HG03064 (cell line): ENCODE results near the gene PXYLP1.

Experiments
- ATAC-seq: cut with Tn5 transposase; IDR thresholded peaks from one replicate; pipeline ENCODE4 v1.9.1; 2021; ENCODE audit warnings: low read depth; ENCODE audit not compliant: unreplicated experiment

The PXYLP1 gene

DNA sequence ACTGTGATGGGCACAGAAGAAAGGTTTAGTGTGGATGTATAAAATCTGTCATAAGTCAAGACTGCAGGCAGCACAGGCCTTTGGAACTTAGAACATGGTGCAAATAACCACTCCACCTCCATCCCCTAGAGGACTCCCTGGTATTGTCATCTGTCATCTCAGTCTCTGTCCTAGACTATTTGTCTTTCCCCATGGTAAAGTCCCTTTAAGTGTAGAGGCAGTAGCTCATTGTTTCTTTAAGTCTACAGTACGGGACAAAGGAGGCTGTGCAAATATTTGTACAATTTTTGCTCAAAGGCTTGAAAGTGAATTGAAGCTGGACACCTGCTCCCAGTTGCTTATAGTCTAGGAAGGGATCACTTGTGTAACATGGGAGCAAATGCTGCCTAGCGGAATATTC lies 3.2 kb upstream of the PXYLP1 start:
- ATAC-seq = no peak

DNA sequence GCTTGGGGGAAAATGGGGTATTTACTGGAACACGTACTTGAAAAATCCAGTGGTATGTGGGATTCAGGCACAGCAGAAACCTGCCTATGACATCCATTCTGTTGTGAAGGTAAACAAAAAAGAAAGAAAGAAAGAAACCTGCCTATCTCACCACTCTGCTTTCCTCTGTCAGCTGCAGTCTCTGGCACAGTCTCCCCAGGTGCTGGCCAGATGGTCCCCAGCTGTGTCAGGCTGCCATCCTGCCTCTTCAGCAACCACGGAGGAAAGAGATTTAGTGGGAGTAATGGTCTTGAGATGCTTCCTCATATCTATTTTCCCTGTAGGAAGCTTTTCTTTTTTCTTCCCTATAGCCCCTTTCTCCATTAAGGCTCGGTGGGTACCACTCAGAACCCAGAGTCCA lies 2.5 kb upstream of the PXYLP1 start:
- no peak for ATAC-seq

DNA sequence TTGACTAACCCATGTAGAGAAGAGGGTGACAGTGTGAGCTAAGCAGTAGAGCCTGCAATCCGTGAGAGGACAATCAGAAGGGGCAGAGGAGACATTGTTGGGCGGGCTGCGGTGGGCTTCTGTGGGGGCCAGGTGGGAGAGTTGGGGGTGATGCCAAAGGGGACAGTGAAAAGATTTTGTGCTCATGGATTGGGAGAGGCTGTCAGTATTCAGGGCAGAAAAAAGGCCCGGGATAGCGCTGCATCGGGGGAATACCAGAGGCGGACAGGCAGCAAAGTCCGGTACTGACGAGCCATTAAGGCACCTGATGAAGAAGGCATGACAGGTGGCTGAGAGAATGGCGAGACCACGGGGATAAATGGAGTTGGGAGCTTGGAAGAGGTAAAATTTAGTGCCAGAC lies 1.3 kb upstream of the PXYLP1 start:
- ATAC-seq = no peak

DNA sequence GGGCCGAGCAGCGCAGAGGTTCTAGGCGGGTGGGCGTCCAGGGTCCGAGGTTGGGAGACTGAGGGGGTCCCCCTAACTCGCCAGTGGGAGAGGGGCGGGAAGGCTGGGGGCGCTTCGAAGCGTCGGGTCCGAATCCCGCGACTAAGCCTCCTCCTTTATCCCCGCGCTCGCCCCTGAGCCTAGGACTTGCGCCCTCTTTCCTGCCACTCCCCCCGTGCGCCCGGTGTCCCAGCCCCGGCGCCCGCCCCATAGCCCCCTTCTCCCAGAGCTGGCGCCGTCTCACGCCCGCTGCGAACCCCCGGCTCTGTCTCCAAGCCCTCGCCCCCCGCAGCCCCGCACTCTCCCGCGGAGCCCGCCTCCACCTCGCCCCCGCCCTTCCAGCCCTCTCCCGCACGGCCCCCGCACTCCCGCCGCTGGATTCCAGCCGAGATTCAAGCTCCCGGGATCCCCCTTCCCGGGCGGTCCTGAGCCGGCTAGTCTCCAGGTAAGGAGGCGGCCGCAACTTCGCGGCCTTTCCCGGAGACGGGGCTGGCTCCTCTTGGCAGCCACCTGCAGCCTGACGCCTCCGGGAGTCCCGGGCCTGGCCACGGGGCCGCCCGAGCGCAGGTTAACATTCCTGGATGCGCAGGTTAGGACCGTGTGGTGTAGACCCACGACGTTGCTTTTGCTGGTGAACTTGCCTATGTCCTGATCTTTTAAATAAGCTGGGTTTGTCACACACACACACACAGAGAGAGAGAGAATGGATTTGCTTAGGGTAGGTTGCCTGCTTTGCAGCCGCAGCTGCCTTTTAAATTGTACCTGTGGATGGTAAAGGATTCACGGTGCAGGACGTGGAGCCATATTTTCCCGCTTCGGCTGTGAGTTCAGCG lies 563 bp downstream of the PXYLP1 start:
- no peak for ATAC-seq

DNA sequence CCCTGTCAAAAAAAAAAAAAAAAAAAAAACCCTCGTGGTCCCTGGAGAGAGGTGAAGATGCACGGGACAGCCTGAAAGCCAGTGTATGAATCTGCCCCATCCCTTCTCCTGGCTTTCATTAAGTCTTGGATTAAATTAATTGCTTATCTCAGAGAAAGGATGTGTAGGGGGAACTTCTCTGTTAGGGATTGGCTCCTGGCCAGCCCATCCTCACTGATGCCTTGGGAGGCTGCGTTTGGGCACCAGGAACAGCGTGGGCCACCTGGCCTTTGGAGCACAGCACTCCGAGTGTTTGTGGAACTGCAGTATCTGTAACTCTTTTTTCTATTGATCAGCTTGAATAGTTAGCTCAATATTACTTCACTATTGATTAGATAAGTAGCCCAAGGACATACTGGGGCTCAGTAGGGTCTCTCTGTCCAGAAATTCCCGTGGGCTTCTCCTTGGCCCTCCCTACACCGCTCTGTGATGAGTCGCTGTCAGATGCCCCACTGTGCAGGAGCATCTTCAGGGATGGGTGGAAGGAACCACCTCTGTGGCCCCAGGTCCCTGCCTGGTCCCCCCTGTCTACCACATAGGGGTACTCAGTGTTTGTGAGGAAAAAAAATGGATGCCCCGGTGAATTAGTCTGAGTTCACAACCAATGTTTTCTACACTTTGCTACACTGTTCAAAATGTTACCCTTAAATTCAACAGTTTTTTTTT lies 2.0 kb downstream of the PXYLP1 start:
- ATAC-seq = no peak

DNA sequence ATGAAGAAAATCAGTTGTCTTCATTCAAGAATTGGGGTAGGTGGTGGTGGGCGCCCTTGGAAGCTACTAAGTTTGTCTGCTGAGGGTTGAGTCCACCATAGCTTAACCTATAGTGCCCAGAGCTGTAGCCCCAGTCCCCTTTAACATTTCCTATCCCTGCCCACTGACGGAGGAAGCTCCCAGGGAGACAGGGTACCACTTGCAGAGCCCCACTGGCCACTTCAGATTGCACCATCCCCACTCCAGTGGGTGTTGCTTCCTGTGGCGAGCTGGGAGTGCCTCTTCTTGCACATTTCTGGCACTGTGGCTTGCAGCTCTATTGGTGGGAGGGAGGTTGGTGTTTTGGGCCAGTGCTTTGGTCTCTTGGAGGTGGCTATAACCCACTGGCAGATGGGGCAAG lies 2.7 kb downstream of the PXYLP1 start:
- ATAC-seq = no peak

DNA sequence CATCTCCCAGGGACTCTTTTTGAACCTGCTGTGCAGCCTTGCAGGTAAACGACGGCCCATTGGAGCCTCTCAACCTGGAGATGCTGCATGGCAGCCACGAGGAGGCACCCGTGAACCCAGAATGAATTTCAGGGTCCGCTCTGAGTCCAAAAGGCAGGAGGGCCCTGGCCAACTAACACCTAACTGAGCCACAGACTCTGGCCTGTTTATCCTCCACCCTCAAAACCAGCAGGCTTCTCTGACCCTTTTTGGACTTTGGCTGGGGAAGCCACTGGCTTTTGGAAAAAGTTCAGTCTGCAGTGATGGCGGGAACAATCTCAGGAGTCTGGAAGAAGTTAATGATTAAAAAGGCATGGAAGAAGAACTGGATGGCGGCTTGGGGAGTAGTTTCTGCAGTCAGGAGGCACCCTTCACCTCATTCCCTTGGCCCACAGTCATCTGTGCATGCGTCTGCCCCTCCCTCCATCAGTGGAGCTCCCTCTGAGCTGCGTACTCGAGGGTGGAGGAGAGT lies 4.1 kb downstream of the PXYLP1 start:
- ATAC-seq = no peak

DNA sequence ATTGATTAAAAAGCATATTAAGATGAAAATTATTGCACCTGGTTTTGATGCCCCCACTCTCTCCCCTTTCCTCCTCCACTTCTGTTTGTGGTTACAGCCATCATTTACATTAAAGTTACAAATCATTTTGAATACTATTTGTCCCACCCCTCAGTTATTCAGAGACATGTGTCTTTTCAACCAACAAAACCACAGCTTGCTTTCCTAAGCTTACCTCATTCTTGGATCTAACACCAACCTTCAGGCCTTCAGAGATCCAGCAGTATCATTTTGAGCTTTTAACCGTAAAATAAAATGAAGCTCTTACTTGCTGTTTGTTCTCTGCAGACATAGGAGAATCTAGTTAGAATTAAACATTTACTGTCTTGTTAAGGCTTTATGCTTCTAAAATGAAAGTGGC lies 4.7 kb downstream of the PXYLP1 start:
- ATAC-seq = no peak

DNA sequence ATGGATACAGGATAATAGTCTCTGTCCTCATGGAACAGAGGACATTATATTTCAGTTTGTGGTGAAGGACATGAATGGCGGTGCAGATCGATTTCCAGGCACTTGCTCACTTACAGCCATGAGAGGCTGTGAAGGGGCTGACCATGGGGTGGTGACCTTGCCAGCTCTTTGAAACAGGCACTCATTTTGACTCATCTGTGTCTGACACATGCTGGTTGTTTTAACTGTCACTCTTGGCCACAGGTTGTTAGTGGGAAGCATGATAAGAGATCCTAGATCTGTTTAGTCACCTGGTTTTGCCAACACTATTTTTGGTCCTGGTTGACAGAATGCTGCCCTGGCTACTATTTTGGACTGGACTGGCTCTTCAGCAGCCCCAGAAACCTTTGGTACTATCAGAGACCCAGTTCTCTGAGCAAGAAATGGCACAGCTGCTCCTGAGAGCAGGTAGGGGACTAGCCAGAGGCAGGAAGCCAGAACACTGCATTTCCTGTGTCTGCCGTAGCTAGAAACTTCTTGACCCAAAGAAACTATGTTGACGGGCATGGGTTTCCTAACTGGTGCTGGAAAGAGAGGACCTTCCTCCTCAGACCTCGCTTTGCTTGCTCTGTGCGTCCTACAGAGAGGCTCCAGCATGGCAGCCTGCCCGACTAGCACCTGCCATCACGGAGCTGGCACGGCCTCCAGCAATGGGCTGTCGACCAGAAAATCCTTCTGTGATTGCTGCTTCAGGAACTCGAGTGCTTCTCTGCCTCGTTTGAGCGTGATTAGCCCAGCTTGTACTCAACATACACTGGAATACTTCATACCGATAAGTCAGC lies 6.3 kb downstream of the PXYLP1 start:
- no peak for ATAC-seq

DNA sequence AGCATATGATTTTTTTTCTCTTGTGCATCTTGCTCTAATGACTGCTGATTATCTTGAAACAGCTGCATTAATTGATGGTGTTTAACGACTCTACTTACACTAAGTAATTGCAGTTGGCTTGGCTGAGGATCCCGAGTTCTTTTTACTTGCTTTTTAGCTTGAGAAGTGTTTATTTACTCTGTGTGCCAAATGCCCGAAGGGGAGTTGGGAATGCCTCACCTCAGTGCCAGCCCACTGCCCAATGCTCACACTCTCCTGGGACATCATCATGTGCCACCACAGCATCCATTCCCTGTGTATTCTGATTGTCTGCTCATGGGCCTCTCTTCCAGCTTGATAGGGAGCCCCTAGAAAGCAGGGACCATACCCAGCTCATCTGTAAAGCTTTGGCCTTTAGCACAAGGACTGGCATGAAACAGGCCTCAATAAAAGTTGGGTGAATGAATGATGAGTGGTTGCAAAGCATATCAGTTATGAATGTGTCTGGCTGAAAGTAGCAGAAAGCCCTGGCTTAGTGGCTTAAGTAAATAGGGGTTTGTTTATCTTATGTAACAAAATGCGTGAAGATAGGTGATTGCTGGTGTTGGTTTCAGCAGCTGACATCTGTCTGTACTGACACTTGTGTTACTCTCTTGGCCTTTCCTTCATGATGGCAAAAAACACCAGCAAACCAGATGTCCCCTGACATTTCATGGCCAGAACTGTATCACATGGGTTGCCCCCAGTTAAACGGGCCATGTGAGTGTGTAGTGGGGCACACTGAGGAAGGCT lies 8.1 kb downstream of the PXYLP1 start:
- ATAC-seq = no peak

DNA sequence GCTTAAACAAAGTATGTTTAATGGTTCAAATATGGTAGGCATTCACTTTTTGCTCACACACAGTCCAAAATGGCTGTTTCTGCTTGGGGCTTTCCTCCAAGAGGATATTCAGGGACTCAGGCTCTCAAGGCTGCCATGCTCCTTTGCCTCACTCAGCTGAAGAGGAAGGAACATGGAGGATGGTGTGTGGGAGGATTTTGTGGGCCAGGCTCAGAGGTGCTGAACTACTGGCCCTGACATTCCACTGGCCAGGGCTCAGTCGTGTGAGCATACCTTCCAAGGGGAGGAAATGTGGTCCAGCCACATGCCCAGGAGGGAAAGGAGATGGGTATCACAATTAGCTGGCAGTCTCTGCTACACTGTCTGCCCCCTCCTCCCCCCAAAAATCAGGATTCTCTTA lies 8.7 kb downstream of the PXYLP1 start:
- ATAC-seq = no peak

DNA sequence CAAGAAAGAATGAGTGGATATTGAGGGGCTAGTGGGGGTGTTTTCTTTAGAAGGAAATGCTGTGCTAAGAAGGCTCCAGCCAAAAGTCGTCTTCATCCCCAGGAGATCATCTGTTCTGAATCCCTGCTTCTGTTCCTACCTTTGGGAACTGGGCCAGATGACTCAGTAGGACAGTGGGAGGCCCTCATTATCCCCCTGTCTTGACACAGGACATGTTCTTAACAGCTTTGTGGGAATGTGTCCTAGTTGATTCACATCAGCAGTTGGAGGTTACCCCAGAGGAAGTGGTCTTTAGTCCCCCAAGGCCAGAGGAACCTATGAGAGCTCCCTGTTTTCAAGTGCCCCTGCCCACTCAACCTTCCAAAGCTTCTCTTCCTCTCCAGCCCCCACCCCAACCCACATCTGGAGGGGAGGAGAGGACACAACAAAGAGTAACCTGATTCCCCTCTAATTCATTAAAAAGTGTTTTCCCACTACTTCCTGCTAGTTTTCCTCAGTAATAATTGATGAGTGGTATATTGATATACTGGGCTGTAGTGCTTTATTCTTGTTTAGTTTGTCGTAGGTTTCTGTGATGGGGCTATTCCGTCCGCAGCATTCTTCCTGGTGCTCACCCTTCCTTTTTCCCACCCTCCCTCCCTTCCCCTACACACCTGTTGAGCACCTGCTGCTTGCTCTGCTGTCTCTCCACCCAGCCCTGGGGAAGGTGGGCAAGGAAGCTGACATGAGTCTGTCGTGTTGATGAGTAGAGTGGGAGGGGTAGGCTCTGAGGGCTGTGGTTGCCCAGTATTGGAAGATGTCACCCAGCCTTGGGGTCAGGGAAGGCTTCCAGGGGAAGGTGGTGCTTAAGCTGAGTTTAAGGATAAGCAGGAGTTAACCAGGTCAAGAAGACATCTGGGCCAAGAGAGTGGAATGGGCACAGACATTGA lies 9.3 kb downstream of the PXYLP1 start:
- no peak for ATAC-seq

DNA sequence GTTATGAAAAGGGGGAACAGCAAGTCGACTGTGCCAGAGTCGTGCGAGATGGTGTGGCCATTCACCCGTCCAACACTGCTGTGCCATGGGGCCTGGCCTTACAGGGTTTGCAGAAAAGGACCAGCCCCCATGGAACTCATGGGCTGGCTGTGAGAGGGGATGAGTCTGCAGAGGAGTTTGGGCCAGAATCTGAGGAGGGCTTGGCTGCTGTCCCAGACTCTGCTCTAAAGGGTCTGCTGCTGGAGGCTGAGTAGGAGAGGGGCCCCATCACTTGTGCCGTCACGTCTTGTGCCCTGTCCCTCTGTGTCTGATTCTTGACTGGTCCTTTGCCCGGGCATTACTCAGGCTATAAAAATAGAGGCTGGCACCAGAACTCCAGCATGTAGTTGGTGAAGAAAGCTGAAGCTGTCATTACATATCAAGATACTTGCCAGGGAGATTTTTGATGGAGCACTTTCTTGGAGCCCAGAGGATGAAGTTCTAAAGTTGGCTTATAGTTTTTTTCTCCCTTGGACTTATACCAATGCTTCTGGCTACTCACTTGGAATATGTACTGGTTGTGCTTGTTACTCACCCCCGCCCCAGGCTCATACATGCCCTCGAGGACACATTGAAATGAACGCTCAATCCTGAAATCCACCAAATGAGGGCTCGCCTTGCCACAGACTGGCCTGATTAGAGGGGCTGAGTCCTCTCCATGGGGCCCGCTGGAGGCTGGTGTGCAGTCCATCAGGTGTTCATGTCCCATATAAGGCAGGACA lies 10.2 kb downstream of the PXYLP1 start:
- no peak for ATAC-seq

DNA sequence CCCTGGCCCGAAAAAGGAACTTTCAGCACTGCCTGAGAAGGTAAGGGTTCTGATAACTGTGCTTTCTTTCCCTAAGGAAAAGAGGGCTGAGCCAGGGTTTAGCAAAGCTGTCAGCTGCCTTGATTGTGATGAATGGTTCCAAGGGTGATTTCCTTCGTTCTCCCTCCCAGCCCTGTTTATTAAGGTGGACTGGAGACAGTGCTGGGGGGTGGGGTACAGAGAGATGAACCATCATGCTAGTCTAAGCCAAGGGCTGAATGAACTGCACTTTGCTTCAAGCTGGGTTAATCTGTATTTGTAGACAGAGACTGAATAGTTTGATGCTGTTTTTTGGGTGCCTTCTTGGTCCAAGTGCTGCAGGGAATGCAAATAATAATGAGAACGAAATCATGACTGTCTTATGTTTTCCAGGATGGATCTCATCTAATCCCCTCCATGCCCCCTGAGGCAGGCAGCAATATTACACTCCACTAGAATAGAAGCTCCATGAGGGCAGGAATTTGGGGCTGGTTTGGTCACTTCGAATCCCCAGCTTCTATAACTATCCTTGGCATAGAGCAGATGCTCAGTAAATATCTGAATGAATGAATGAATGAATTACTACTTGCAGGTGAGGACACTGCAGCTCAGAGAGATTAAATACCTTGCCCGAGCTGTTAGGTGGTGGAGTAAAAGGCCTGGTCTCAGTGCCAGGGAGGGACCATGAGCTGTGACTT lies 10.9 kb downstream of the PXYLP1 start:
- no peak for ATAC-seq

DNA sequence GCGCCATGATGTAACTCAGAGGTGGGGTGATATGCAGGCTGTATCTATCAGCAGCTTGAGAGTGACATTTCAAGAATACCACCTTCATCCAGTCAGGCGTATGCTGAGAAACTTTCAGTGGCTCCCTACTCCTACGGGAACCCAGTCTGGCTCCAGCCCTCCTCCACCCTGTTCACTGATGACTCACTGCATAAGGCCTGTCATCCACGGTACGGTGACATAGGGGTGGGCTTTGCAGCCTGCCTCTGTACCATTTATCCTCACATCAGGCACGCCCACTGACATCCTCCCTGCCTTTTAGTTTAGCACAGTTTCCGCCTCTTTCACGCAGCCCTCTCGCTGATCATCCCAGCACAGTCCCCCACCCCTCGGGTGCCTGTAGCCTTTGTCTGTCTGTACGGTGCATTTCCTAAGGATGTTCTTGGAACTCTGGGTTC lies 11.7 kb downstream of the PXYLP1 start:
- ATAC-seq = no peak

DNA sequence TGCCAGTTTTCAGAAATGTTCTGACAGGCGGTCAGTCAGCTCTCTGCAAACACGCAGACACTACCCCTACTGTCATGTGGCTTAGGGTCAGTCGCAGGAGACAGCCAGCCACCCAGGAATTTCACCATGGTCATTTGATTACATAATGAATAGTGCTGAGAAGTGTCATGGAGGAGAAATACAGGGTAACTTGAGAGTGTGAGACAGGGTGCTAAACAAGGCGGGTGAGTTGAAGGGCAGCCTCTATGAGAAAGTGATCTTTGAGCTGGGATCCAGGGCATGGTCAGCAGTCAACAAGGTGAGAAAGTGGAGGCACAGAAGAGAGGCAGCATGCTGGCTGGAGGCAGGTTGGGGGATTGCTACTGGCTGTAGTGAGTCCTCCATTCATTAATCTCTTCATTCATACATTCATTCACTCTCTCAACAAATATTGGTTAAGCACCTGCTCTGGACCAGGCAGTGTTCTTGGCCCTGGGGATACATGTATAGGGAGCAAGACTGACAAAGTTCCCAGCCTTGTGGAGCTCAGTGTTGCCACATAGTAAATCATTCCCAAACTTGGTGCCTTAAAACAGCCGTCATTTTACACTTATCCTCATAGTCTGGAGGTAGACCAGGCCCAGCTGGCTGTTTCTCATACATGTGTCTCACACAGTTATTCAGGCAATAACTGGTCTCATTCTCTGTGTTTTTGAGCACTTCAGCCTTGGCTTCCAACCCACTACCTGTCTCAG lies 14.8 kb downstream of the PXYLP1 start:
- no peak for ATAC-seq

DNA sequence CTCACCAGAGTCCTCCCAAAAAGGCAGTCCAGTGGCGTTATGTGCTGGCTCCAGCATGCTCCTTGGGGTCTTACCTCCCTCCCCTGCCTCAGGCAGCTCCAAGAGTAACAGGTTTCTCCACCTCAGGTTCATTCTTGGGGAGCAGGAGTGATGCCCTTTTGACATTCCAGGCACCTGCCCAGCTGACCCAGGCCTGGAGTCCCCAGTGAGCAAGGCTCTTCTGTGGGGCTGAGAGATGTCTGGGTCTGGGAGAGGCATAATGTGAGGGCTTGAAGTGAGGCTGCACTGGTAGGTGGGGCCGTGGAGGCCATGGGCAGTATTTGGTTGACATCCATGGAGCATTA lies 15.3 kb downstream of the PXYLP1 start:
- no peak for ATAC-seq
